Prostate gland (tissue), 2 donors: ENCODE measurements around the gene KCNJ3.

Experiments
- CTCF ChIP-seq, 4 experiments: fragments of 200-600 bp in 2 of 4; fragments of 450-650 bp in 2 of 4; sonication (generic) in 2 of 4; IDR thresholded peaks; 1 replicate in 3 of 4; 2 replicates in 1 of 4; pipeline ENCODE4 v1.5.1; 2016 to 2019; ENCODE audit warnings: antibody characterized with exemption in 4 of 4, mild to moderate bottlenecking in 2 of 4, moderate library complexity in 2 of 4
- POLR2A ChIP-seq: fragments of 450-650 bp; IDR thresholded peaks from one replicate; pipeline ENCODE4 v1.6.1; 2016; ENCODE audit warnings: antibody characterized with exemption, mild to moderate bottlenecking

GRCh38 chr2:154827286-154827685, 128.8 kb downstream of the KCNJ3 start:
- no peak for TF ChIP-seq CTCF (IDR thresholded peaks at IDR 0.05)
- no peak for TF ChIP-seq POLR2A
